A549 (cell line): ENCODE results near the gene RIN3. TPM values are rescaled to one million over a fixed set of nuclear protein-coding genes. Genes with fewer than 3 reads are reported as not detected.
A peak's percentile ranks its signal among the peaks of the same experiment; 100 is the strongest.

Experiments
- ATAC-seq, 2 experiments: fragments of 200-7000 bp in 1 of 2; fragments of >200 bp in 1 of 2; cut with Nextera tagmentation in 1 of 2; cut with Tn5 transposase in 1 of 2; 3 replicates each; pipeline versions ENCODE4 v1.8.0 to v1.9.1; 2018 to 2020; ENCODE audit warnings: mild to moderate bottlenecking in 1 of 2, moderate library complexity in 1 of 2
- CTCF ChIA-PET: fragments of 300-600 bp; sonication (Branson Sonifier 250); formaldehyde crosslinking; extraction: SDS; loops from one replicate; lab custom pipeline; 2021; ENCODE audit warnings: antibody characterized with exemption, inconsistent platforms; lab: Yijun Ruan, JAX
- POLR2A ChIA-PET: fragments of 350-600 bp; formaldehyde crosslinking; extraction: SDS; loops from one replicate; lab custom pipeline; 2021; ENCODE audit warnings: antibody characterized with exemption, inconsistent platforms; lab: Yijun Ruan, JAX
- DNase-seq, 2 experiments: peaks; one replicate each; pipeline versions ENCODE4 v3.0.0 to v3.0.0-alpha.2; 2011 to 2016; ENCODE audit warnings: low read depth in 1 of 2, low spot score in 1 of 2
- FAIRE-seq: peaks from 2 replicates; lab custom pipeline; 2011; peaks lifted over from hg19 to GRCh38; lab: Jason Lieb, UNC
- H3K27ac ChIP-seq, 2 experiments: fragments of >200 bp; sonication (Bioruptor Twin); formaldehyde crosslinking; 3 replicates each; pipeline ENCODE4 v1.5.1; 2016 to 2017
- H3K4me1 ChIP-seq: fragments of >200 bp; sonication (Bioruptor Twin); formaldehyde crosslinking; 3 replicates; pipeline ENCODE4 v1.6.1; 2016
- H3K4me2 ChIP-seq: fragments of >200 bp; sonication (Bioruptor Twin); formaldehyde crosslinking; 3 replicates; pipeline ENCODE4 v1.6.1; 2016
- H3K4me3 ChIP-seq: fragments of >200 bp; sonication (Bioruptor Twin); formaldehyde crosslinking; 3 replicates; pipeline ENCODE4 v1.5.1; 2016
- H3K9me3 ChIP-seq: fragments of >200 bp; sonication (Bioruptor Twin); formaldehyde crosslinking; 3 replicates; pipeline ENCODE4 v1.6.1; 2016
- BHLHE40 ChIP-seq: IDR thresholded peaks from 2 replicates; pipeline ENCODE4 v1.6.1; 2012; ENCODE audit warnings: low read depth, low read length, inconsistent platforms
- CEBPB ChIP-seq, 2 experiments: fragments of >200 bp in 1 of 2; sonication (Bioruptor Twin) in 1 of 2; formaldehyde crosslinking in 1 of 2; IDR thresholded peaks; 2 replicates each; pipeline ENCODE4 v1.6.1; 2012 to 2016
- CHD2 ChIP-seq: fragments of 150-350 bp; IDR thresholded peaks from 2 replicates; pipeline ENCODE4 v1.6.1; 2014; ENCODE audit warnings: low read length; ENCODE audit not compliant: partially characterized antibody
- CHD4 ChIP-seq: fragments of 200-600 bp; sonication (generic); IDR thresholded peaks from 2 replicates; pipeline ENCODE4 v1.6.1; 2016; ENCODE audit warnings: antibody characterized with exemption, mild to moderate bottlenecking, borderline replicate concordance
- EHMT2 ChIP-seq: fragments of 200-600 bp; sonication (generic); IDR thresholded peaks from 2 replicates; pipeline ENCODE4 v1.6.1; 2016; ENCODE audit warnings: antibody characterized with exemption, low read depth, mild to moderate bottlenecking, moderate library complexity
- ESRRA ChIP-seq: fragments of 150-350 bp; IDR thresholded peaks from 2 replicates; pipeline ENCODE4 v1.6.1; 2014; ENCODE audit warnings: mild to moderate bottlenecking, low read length, borderline replicate concordance
- FOSL2 ChIP-seq, 2 experiments: fragments of 450-650 bp in 1 of 2; fragments of >200 bp in 1 of 2; sonication (Bioruptor Twin) in 1 of 2; formaldehyde crosslinking; IDR thresholded peaks; 2 replicates each; pipeline versions ENCODE4 v1.5.0 to v1.6.1; 2016 to 2020; ENCODE audit warnings: mild to moderate bottlenecking in 1 of 2, moderate library complexity in 1 of 2
- GATA3 ChIP-seq: IDR thresholded peaks from 2 replicates; pipeline ENCODE4 v1.6.1; 2012; ENCODE audit warnings: borderline replicate concordance
- HOXA7 ChIP-seq: fragments of 250-450 bp; sonication (Bioruptor Pico); IDR thresholded peaks from 2 replicates; pipeline ENCODE4 v1.5.0; 2020; ENCODE audit warnings: mild to moderate bottlenecking, moderate library complexity
- JUN ChIP-seq, 2 experiments: fragments of >200 bp; sonication (Bioruptor Twin); formaldehyde crosslinking; IDR thresholded peaks; 2 replicates in 1 of 2; 3 replicates in 1 of 2; pipeline ENCODE4 v1.6.1; 2016 to 2017
- JUNB ChIP-seq: fragments of >200 bp; sonication (Bioruptor Twin); formaldehyde crosslinking; IDR thresholded peaks from 2 replicates; pipeline ENCODE4 v1.6.1; 2016
- MAFK ChIP-seq: fragments of 450-650 bp; IDR thresholded peaks from 2 replicates; pipeline ENCODE4 v1.6.1; 2014; ENCODE audit not compliant: partially characterized antibody
- PHF8 ChIP-seq: fragments of 200-600 bp; sonication (generic); IDR thresholded peaks from 2 replicates; pipeline ENCODE4 v1.6.1; 2016; ENCODE audit warnings: low read depth, mild to moderate bottlenecking, antibody characterized with exemption, moderate library complexity, borderline replicate concordance
- RAD21 ChIP-seq, 2 experiments: fragments of >200 bp in 1 of 2; sonication (Bioruptor Twin) in 1 of 2; formaldehyde crosslinking in 1 of 2; IDR thresholded peaks in 1 of 2; conservative IDR thresholded peaks in 1 of 2; 2 replicates in 1 of 2; 3 replicates in 1 of 2; pipeline ENCODE4 v1.6.1; 2012 to 2018; ENCODE audit warnings: inconsistent platforms in 1 of 2
- SMC3 ChIP-seq: fragments of >200 bp; sonication (Bioruptor Twin); formaldehyde crosslinking; IDR thresholded peaks from 3 replicates; pipeline ENCODE4 v1.6.1; 2018; ENCODE audit warnings: inconsistent platforms
- TFCP2L1 ChIP-seq: fragments of 250-450 bp; sonication (Bioruptor Pico); IDR thresholded peaks from 2 replicates; pipeline ENCODE4 v1.5.0; 2021; ENCODE audit warnings: mild to moderate bottlenecking
- WGBS: methylation state at CpG from one replicate; pipeline ENCODE4 v1.1.6; 2017; ENCODE audit errors: missing lambda C conversion rate; 5-methylcytosine and 5-hydroxymethylcytosine counted together
- polyA plus RNA-seq, 4 experiments: library from polyadenylated mRNA; depleted of rRNA in 3 of 4; stranded (reverse); fragments of >200 nt; fragmentation: RNase III in 1 of 4; extraction: RNeasy Plus Mini Kit Qiagen cat#74134 plus additional on column Dnase treatment in 1 of 4; gene quantifications; 2 replicates in 3 of 4; 3 replicates in 1 of 4; pipeline ENCODE4 v1.2.3, GENCODE V29; 2011 to 2017
- TF ChIP-seq, protein P1 (sequence below): fragments of 250-450 bp; sonication (Bioruptor Pico); IDR thresholded peaks from 2 replicates; pipeline ENCODE4 v1.5.0; 2020; ENCODE audit warnings: low read depth, mild to moderate bottlenecking, moderate library complexity
- TF ChIP-seq, protein P2 (sequence below): fragments of >200 bp; sonication (Bioruptor Twin); formaldehyde crosslinking; IDR thresholded peaks from 3 replicates; pipeline ENCODE4 v1.6.1; 2016
- TF ChIP-seq, protein P3 (sequence below): fragments of 150-350 bp; IDR thresholded peaks from 2 replicates; pipeline ENCODE4 v1.6.1; 2014; ENCODE audit warnings: low read depth, mild to moderate bottlenecking, low read length
- TF ChIP-seq, protein P4 (sequence below): fragments of 250-450 bp; sonication (Bioruptor Pico); IDR thresholded peaks from 2 replicates; pipeline ENCODE4 v1.5.0; 2021; ENCODE audit warnings: mild to moderate bottlenecking, moderate library complexity, borderline replicate concordance
- TF ChIP-seq, protein P5 (sequence below): fragments of >200 bp; sonication (Bioruptor Twin); formaldehyde crosslinking; IDR thresholded peaks from 3 replicates; pipeline ENCODE4 v1.5.1; 2016

RIN3 gene
- polyA plus RNA-seq, 2 of the 4 experiments (the other 2 are of a cell fraction), result 5.6 to 14.5 TPM

DNA sequence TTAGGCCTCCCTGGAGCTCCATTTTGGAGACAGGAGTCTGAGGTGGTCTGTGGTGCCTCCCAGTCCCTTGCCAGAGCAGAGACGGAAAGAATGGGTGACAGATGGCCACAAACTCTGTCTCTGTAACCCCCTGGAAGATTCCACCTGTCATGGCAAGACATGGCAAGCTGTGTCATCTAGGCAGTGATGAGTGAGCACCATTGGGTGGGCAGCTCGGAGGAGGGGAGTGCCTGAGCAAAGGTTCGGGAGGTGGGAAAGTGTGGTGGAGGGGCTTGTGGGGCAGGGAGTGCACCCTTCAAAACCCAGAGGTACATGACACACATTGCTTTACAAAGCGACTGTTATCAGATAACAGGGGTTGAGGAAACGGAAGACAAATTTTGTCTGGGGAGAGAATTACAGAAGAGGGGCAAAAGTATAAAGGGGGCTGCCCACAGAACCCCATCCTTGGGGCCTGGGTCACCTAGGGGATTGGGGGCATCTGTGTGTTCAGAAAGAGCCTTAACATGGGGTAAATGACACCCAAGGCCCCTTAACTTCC lies 3.5 kb downstream of the RIN3 start:
- WGBS, result 96% methylated on average over 5 of the region's 5 CpGs
- POLR2A ChIA-PET, result no interaction called here
- Histone ChIP-seq H3K4me3 (no peak overlapping the region), H3K4me2 (no peak overlapping the region), H3K27ac (no peak overlapping the region), H3K9me3 (no peaks in the 10 kb centered on the region), H3K4me1 (peaks cover 22% of the 10 kb centered on the region)
- DNase-seq (no peak), ATAC-seq (no peak), FAIRE-seq (no peak)
- CTCF ChIA-PET, result interaction anchor here (0.8 kb wide), 1 partner anchor 170 kb away, joined by 3 read pairs; no protein-coding TSS in a partner anchor
- TF ChIP-seq CEBPB (IDR thresholded peaks at IDR 0.05), result no peak

DNA sequence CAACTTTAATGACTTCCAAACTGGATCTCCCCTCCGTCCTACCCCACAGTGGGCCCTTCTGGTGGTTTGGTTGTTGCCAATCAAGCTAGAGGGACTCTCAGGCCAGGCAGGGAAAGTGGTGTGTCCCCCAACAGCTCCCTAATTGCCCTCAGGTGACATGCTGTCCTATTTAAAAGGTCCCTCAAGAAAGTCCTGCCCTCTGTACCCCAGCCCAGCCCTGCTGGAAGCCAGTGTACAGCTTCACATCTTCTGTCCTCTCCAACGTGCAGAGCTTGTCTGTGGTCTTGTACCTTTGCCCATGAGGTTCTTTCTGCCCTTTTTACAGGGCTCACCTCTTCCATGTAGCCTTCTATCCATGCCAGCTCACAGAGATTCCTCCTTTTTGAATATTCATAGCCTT lies 4.2 kb downstream of the RIN3 start:
- no peak for ATAC-seq
- Histone ChIP-seq H3K9me3 (no peaks in the 10 kb centered on the region), H3K27ac (0 out of 6 replicates have a peak overlapping the region, but pooled peaks of 1 of the 2 experiments have one; percentile 13), H3K4me1 (peaks cover 15% of the 10 kb centered on the region), H3K4me3 (no peak overlapping the region)
- POLR2A ChIA-PET, result no interaction called here
- no peak for FAIRE-seq
- CTCF ChIA-PET, result interaction anchor here (0.8 kb wide), 1 partner anchor 169 kb away, joined by 3 read pairs; no protein-coding TSS in a partner anchor
- DNase-seq, result no peak
- WGBS, result 93% methylated on average over 2 of the region's 2 CpGs
- TF ChIP-seq RAD21 (conservative IDR thresholded peaks at IDR 0.05 in 1 of 2, IDR thresholded peaks at IDR 0.05 in 1 of 2) (no peak), SMC3 (no peak), ESRRA (no peak), JUN (IDR thresholded peaks at IDR 0.05) (no peak), HOXA7 (CRISPR knock-in tag) (no peak), PHF8 (no peak), TFCP2L1 (CRISPR knock-in tag) (no peak), FOSL2 (IDR thresholded peaks at IDR 0.05) (no peak), FOSL2 (CRISPR knock-in tag; IDR thresholded peaks at IDR 0.05) (no peak)
- TF ChIP-seq, protein P1, sequence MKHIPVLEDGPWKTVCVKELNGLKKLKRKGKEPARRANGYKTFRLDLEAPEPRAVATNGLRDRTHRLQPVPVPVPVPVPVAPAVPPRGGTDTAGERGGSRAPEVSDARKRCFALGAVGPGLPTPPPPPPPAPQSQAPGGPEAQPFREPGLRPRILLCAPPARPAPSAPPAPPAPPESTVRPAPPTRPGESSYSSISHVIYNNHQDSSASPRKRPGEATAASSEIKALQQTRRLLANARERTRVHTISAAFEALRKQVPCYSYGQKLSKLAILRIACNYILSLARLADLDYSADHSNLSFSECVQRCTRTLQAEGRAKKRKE (CRISPR knock-in tag), result no peak
- TF ChIP-seq, protein P2, sequence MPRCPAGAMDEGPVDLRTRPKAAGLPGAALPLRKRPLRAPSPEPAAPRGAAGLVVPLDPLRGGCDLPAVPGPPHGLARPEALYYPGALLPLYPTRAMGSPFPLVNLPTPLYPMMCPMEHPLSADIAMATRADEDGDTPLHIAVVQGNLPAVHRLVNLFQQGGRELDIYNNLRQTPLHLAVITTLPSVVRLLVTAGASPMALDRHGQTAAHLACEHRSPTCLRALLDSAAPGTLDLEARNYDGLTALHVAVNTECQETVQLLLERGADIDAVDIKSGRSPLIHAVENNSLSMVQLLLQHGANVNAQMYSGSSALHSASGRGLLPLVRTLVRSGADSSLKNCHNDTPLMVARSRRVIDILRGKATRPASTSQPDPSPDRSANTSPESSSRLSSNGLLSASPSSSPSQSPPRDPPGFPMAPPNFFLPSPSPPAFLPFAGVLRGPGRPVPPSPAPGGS, result no peak
- TF ChIP-seq, protein P3, sequence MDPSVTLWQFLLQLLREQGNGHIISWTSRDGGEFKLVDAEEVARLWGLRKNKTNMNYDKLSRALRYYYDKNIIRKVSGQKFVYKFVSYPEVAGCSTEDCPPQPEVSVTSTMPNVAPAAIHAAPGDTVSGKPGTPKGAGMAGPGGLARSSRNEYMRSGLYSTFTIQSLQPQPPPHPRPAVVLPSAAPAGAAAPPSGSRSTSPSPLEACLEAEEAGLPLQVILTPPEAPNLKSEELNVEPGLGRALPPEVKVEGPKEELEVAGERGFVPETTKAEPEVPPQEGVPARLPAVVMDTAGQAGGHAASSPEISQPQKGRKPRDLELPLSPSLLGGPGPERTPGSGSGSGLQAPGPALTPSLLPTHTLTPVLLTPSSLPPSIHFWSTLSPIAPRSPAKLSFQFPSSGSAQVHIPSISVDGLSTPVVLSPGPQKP, result no peak
- TF ChIP-seq, protein P4, sequence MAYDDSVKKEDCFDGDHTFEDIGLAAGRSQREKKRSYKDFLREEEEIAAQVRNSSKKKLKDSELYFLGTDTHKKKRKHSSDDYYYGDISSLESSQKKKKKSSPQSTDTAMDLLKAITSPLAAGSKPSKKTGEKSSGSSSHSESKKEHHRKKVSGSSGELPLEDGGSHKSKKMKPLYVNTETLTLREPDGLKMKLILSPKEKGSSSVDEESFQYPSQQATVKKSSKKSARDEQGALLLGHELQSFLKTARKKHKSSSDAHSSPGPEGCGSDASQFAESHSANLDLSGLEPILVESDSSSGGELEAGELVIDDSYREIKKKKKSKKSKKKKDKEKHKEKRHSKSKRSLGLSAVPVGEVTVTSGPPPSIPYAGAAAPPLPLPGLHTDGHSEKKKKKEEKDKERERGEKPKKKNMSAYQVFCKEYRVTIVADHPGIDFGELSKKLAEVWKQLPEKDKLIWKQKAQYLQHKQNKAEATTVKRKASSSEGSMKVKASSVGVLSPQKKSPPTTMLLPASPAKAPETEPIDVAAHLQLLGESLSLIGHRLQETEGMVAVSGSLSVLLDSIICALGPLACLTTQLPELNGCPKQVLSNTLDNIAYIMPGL (CRISPR knock-in tag), result no peak
- TF ChIP-seq, all 56 proteins: peak for 0
- no peak overlapping the region for H3K4me2 ChIP-seq

DNA sequence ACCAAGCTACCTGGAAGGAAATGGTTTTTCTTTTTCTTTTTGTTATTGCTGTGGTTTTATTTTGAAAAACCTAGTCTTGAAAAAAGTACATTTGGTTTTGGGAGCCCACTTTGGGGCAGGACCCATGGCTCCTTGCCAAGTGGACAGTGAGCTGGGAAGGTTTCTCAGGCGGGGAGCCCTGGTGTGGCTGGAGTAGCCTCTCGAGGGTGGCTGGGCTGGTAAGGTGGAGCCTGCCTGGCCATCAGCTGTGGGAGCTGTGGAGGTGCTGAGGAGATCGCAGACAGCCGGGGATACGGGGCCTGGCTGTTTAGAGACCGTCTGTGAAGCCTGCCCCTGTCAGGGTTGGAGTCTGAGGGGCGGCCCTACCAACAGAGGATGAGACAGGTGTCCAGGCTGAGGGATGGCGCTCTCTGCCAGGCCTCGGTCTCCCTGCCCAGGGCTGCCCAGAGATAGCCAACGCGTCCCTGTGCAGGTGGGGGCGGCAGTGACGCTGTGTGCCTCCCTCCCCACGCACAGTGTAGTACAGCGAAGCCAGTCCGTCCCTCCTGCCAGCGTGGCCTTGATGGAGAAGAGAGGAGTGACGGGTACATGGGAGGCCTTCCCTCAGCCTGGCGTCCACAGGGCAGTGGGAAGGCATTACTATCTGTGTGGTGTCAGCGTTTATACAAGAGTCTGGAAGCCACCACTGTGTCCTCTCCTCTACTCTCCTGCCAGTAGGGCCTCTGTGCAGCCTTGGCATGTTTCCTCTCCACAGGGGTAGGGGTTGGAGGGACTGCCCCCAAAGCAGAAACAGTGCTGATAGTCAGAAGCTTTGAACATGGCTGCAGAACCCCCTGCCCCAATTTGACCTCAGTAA lies 5.9 kb downstream of the RIN3 start:
- FAIRE-seq (no peak), ATAC-seq (no peak), DNase-seq (no peak)
- CTCF ChIA-PET, result interaction anchor here (0.8 to 1.1 kb wide), 2 partner anchors 9 to 167 kb away, joined by 3 read pairs; no protein-coding TSS in a partner anchor
- Histone ChIP-seq H3K4me3 (no peak overlapping the region), H3K27ac (peak overlapping the region in 1 of 2 experiments; percentile 18; a peak in 1 of 6 replicates), H3K4me1 (peaks cover 9% of the 10 kb centered on the region; the same call in 2 of the 3 replicates), H3K4me2 (no peak overlapping the region), H3K9me3 (no peaks in the 10 kb centered on the region)
- WGBS, result 94% methylated on average over 18 of the region's 20 CpGs
- POLR2A ChIA-PET, result no interaction called here
- no peak for TF ChIP-seq CHD4
- TF ChIP-seq, protein P5, sequence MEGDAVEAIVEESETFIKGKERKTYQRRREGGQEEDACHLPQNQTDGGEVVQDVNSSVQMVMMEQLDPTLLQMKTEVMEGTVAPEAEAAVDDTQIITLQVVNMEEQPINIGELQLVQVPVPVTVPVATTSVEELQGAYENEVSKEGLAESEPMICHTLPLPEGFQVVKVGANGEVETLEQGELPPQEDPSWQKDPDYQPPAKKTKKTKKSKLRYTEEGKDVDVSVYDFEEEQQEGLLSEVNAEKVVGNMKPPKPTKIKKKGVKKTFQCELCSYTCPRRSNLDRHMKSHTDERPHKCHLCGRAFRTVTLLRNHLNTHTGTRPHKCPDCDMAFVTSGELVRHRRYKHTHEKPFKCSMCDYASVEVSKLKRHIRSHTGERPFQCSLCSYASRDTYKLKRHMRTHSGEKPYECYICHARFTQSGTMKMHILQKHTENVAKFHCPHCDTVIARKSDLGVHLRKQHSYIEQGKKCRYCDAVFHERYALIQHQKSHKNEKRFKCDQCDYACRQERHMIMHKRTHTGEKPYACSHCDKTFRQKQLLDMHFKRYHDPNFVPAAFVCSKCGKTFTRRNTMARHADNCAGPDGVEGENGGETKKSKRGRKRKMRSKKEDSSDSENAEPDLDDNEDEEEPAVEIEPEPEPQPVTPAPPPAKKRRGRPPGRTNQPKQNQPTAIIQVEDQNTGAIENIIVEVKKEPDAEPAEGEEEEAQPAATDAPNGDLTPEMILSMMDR, result no peak
- TF ChIP-seq, protein P4 (CRISPR knock-in tag), result no peak
- TF ChIP-seq HOXA7 (CRISPR knock-in tag), result no peak
- TF ChIP-seq GATA3, result no peak
- TF ChIP-seq CHD2, result no peak
- no peak for TF ChIP-seq BHLHE40
- TF ChIP-seq MAFK, result no peak
- TF ChIP-seq JUNB, result no peak
- TF ChIP-seq EHMT2, result no peak
